ENCODE data around the gene SULT1C2.

GRCh38 chr2:108323619-108324018, 34.9 kb downstream of the SULT1C2 start:
- TF ChIP-seq CTCF (IDR thresholded peaks at IDR 0.05; ENCODE audit: low read depth, low read length, poor library complexity, severe bottlenecking) = no peak
- TF ChIP-seq EZH2phosphoT487 (IDR thresholded peaks at IDR 0.05; ENCODE audit: borderline replicate concordance, low read length) = no peak
